GM21367 (cell line): ENCODE measurements around the gene SLC27A1.
"Not testable (repeated sequence)": the region's sequence is repeated elsewhere in the genome, so short reads cannot be mapped to it uniquely, and the experiment has no call there.

Experiments
- ATAC-seq: cut with Tn5 transposase; IDR thresholded peaks from one replicate; pipeline ENCODE4 v1.9.1; 2021; ENCODE audit not compliant: unreplicated experiment

Gene SLC27A1

GRCh38 chr19:17538684-17539237 is 68.4 kb downstream of the SLC27A1 start:
- ATAC-seq, result no peak

- ATAC-seq, result no peak
Observed at GRCh38 chr19:17539238-17540117, 69.2 kb downstream of the SLC27A1 start.

DNA sequence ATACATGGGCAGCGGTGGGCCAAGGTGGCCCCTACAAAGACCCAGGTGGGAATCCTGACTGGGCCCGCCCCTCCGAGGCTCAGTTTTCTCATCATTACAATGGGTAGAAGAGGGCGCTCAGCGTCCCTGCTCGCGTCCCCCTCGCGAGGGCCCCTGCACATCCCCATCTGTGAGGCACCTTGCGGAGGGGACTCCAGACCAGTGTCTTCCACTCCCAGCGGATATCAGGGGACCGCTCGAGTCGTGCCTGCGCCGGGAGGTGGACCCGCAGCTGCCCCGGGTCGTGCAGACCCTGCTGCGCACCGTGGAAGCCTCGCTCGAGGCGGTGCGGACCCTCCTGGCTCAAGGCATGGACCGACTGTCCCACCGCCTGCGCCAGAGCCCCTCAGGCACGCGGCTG is 69.8 kb downstream of the SLC27A1 start:
- no peak for ATAC-seq

DNA sequence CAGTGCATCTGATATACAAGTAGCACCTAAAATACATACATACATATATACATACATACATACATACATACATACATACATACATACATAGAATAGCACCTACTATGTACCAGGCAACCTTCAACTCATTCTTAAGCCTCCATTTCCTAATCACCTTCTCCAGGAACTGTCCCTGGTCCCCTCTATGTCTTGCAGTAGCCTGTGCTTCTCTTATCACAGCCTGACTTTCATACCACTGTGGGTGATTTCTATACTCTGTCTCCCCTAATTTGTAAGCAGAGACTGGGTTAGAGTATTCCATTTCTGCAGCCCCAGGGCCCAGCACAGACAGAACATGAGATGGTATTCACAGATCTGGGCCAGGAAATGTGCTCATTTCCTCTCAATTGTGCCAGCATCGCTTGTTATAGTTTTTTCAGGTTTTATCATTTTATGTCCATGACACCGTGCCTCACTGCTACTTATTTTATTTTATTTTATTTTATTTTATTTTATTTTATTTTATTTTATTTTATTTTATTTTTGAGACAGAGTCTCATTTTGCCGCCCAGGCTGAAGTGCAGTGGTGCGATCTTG is 70.9 kb downstream of the SLC27A1 start:
- ATAC-seq, result no peak

- ATAC-seq, result no peak
Observed at GRCh38 chr19:17542042-17542441, 71.7 kb downstream of the SLC27A1 start.

GRCh38 chr19:17542793-17543582 is 72.7 kb downstream of the SLC27A1 start:
- ATAC-seq, result no peak

DNA sequence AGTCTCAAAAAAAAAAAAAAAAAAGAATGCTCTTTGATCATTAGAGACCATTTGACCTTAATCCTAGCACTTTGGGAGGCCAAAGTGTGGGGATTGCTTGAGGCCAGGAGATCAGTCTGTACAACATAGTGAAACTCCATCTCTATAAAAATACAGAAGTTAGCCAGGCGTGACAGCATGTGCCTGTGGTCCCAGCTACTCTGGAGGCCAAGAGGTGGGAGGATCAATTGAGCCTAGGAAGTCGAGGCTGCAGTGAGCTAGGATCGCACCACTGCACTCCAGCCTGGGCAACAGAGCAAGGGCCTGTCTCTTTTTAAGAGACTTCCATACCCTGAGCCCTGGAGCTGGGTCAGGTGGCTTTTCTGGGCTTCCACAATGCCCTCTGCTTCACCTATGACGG is 73.7 kb downstream of the SLC27A1 start:
- no peak for ATAC-seq

GRCh38 chr19:17544418-17544817 is 74.1 kb downstream of the SLC27A1 start:
- no peak for ATAC-seq

DNA sequence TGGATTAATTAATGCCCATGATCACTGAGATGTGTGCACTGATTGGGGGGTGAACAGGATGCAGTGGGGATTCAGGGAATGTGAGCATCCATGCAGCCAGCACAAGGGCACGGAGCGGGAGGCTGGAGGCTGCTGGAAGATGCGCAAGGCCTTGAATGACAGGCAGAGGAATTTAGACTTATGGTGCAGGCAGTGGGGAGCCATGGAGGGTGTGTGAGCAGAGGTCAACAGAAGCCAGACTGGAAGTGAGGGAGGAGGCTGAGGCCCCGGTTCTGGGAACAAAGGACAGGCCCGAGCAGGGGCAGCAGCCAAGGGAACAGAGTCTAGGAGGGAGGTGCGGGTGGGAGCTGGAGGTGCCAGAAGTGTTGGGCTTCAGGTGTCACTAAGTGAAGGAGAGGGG is 77.8 kb downstream of the SLC27A1 start:
- no peak for ATAC-seq

- no peak for ATAC-seq
Observed at GRCh38 chr19:17549085-17549740, 78.9 kb downstream of the SLC27A1 start.

DNA sequence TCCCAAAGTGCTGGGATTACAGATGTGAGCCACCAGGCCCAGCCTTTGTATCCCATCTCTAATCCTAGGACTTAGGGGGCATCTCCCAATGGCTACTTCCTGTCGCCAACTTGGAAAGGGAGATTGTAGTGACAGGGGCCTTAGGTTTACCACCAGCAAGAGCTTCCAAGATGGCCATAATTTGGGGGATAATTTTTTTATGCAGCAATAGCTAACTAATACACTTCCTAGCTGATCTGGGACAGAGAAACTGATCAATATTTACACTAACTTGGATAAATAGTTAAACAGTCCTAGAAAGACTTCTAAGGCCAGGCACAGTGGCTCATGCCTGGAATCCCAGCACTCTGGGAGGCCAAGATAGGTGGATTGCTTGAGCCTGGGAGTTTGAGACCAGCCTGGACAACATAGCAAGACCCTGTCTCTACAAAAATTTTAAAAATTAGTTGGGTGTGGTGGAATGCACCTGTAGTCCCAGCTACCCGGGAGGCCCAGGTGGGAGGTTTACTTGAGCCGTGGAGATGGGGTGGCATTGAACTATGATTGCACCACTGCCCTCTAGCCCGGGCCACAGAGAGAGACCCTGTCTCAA is 79.8 kb downstream of the SLC27A1 start:
- ATAC-seq, result no peak

GRCh38 chr19:17552735-17553134 is 82.4 kb downstream of the SLC27A1 start:
- ATAC-seq, result not testable (repeated sequence)

DNA sequence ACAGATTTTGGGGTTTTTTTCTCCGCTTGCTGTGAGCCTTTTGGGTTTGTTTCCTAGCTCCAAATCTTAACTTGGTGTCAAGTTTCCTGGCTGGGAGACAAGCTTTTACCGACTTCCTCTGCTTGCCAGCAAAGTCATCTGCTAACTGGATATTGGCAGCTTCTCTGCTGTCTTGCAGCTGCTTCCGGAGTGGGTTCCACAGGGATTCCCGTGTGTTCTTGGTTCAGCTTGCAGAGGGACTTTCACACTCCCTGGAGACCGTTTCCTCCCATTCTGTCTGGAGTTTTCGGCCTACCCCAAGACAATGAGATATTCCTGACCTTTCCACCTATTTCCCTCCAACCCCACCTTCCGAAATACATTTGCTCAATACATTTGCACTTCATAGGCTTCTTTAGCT is 82.9 kb downstream of the SLC27A1 start:
- no peak for ATAC-seq

- no peak for ATAC-seq
Observed at GRCh38 chr19:17554968-17555479, 84.7 kb downstream of the SLC27A1 start.

GRCh38 chr19:17555480-17555928 is 85.2 kb downstream of the SLC27A1 start, which contains the start of gene COLGALT1:
TSS of gene COLGALT1 (plus strand) at chr19:17555649. CDS start at chr19:17555714, 65 bp downstream.
- peak; percentile 79 for ATAC-seq
